GM12878 (cell line): ENCODE measurements around the gene GCFC2. TPM values are rescaled to one million over a fixed set of nuclear protein-coding genes. Genes with fewer than 3 reads are reported as not detected.

Experiments
- ATAC-seq: fragments of 200-7000 bp; cut with Tn5 transposase; 3 replicates; pipeline ENCODE4 v1.9.1; 2020; ENCODE audit warnings: mild to moderate bottlenecking, moderate library complexity
- BruUV-seq: library from RNA; stranded (reverse); fragments of 400-500 nt; replicated peaks from 2 replicates; lab custom pipeline; 2021; lab: Mats Ljungman, UMichigan
- CTCF ChIA-PET: fragments of 300-600 bp; sonication (Branson Sonifier 250); formaldehyde crosslinking; extraction: SDS; loops from one replicate; lab custom pipeline; 2021; ENCODE audit warnings: inconsistent platforms; lab: Yijun Ruan, JAX
- POLR2A ChIA-PET: fragments of 350-600 bp; formaldehyde crosslinking; extraction: SDS; loops from one replicate; lab custom pipeline; 2021; ENCODE audit warnings: inconsistent platforms; lab: Charles Lee
- RAD21 ChIA-PET: fragments of 300-600 bp; sonication (Branson Sonifier 250); formaldehyde crosslinking; loops from one replicate; lab custom pipeline; 2023; ENCODE audit warnings: antibody characterized with exemption; ENCODE audit not compliant: unreplicated experiment; lab: Charles Lee
- SMC1A ChIA-PET: fragments of 300-600 bp; sonication (Branson Sonifier 250); formaldehyde crosslinking; loops from one replicate; lab custom pipeline; 2023; ENCODE audit not compliant: unreplicated experiment, uncharacterized antibody; lab: Charles Lee
- DNase-seq: peaks from one replicate; pipeline ENCODE4 v3.0.0-alpha.2; 2011; ENCODE audit warnings: low read depth, low spot score
- FAIRE-seq: peaks from 3 replicates; lab custom pipeline; 2011; peaks lifted over from hg19 to GRCh38; lab: Jason Lieb, UNC
- H2AFZ ChIP-seq: 2 replicates; pipeline ENCODE4 v1.6.0; 2011; ENCODE audit warnings: low read depth, low read length, control low read depth; ENCODE audit not compliant: control insufficient read depth
- H3K27ac ChIP-seq: 2 replicates; pipeline ENCODE4 v1.5.1; 2011; ENCODE audit warnings: control low read depth; ENCODE audit not compliant: control insufficient read depth, insufficient read depth
- H3K27me3 ChIP-seq, 2 experiments: replicated peaks in 1 of 2; 2 replicates each; pipeline versions ENCODE4 v1.6.0 to v1.6.1; 2011; ENCODE audit warnings: low read length in 1 of 2; ENCODE audit not compliant: control insufficient read depth in 2 of 2, insufficient read depth in 2 of 2
- H3K36me3 ChIP-seq, 2 experiments: 2 replicates each; pipeline ENCODE4 v1.5.1; 2011; ENCODE audit warnings: low read length in 1 of 2; ENCODE audit not compliant: control insufficient read depth in 2 of 2, insufficient read depth in 2 of 2
- H3K4me1 ChIP-seq: 2 replicates; pipeline ENCODE4 v1.6.1; 2011; ENCODE audit warnings: mild to moderate bottlenecking, low read length, moderate library complexity, mixed read lengths; ENCODE audit not compliant: control insufficient read depth, insufficient read depth
- H3K4me2 ChIP-seq: 2 replicates; pipeline ENCODE4 v1.6.0; 2011; ENCODE audit warnings: control low read depth; ENCODE audit not compliant: control insufficient read depth, insufficient read depth
- H3K4me3 ChIP-seq: fragments of 200-600 bp; sonication (generic); 2 replicates; pipeline ENCODE4 v1.5.1; 2016
- H3K79me2 ChIP-seq: 2 replicates; pipeline ENCODE4 v1.6.0; 2011; ENCODE audit warnings: low read length; ENCODE audit not compliant: control insufficient read depth, insufficient read depth
- H3K9ac ChIP-seq: 2 replicates; pipeline ENCODE4 v1.8.0; 2011; ENCODE audit warnings: low read length, control low read depth, mixed read lengths; ENCODE audit not compliant: control insufficient read depth, insufficient read depth
- H3K9me3 ChIP-seq: replicated peaks from 3 replicates; pipeline ENCODE4 v1.5.1; 2011; ENCODE audit warnings: mild to moderate bottlenecking, low read length; ENCODE audit not compliant: control insufficient read depth, insufficient read depth
- H4K20me1 ChIP-seq: 2 replicates; pipeline ENCODE4 v1.6.0; 2011; ENCODE audit not compliant: control insufficient read depth, insufficient read depth
- BACH1 ChIP-seq: fragments of 450-650 bp; IDR thresholded peaks from 2 replicates; pipeline ENCODE4 v1.6.1; 2017; ENCODE audit warnings: mild to moderate bottlenecking, borderline replicate concordance
- BCL11A ChIP-seq: IDR thresholded peaks from 2 replicates; pipeline ENCODE4 v1.6.1; 2011; ENCODE audit warnings: low read depth, low read length
- CEBPZ ChIP-seq: fragments of 150-350 bp; IDR thresholded peaks from 2 replicates; pipeline ENCODE4 v1.6.1; 2016; ENCODE audit warnings: low read depth, low read length
- E4F1 ChIP-seq: fragments of 450-650 bp; IDR thresholded peaks from 2 replicates; pipeline ENCODE4 v1.6.1; 2018; ENCODE audit warnings: borderline replicate concordance, mild to moderate bottlenecking; ENCODE audit not compliant: partially characterized antibody
- FOS ChIP-seq: IDR thresholded peaks from 3 replicates; pipeline ENCODE4 v1.6.1; 2011; ENCODE audit warnings: borderline replicate concordance; ENCODE audit not compliant: insufficient read length; ENCODE audit errors: extremely low read depth
- HSF1 ChIP-seq: fragments of 150-350 bp; IDR thresholded peaks from 2 replicates; pipeline ENCODE4 v1.6.1; 2014; ENCODE audit warnings: mild to moderate bottlenecking, low read depth, low read length
- KDM1A ChIP-seq: fragments of 200-600 bp; sonication (generic); IDR thresholded peaks from 2 replicates; pipeline ENCODE4 v1.6.1; 2016; ENCODE audit warnings: borderline replicate concordance
- NBN ChIP-seq: fragments of 450-650 bp; IDR thresholded peaks from 2 replicates; pipeline ENCODE4 v1.6.1; 2016
- PML ChIP-seq: IDR thresholded peaks from 2 replicates; pipeline ENCODE4 v1.6.1; 2012; ENCODE audit warnings: low read length, inconsistent platforms
- RAD21 ChIP-seq: IDR thresholded peaks from 2 replicates; pipeline ENCODE4 v1.6.1; 2011; ENCODE audit warnings: mild to moderate bottlenecking, low read depth, low read length, moderate library complexity; ENCODE audit not compliant: insufficient read depth
- RUNX3 ChIP-seq: IDR thresholded peaks from 2 replicates; pipeline ENCODE4 v1.6.1; 2012; ENCODE audit warnings: low read length, inconsistent platforms
- SIN3A ChIP-seq: IDR thresholded peaks from 2 replicates; pipeline ENCODE4 v1.6.1; 2012; ENCODE audit warnings: low read depth, low read length, improper control_type of control experiment
- SREBF2 ChIP-seq: IDR thresholded peaks from 2 replicates; pipeline ENCODE4 v1.6.1; 2012; ENCODE audit warnings: mild to moderate bottlenecking, low read length
- TCF3 ChIP-seq: IDR thresholded peaks from 2 replicates; pipeline ENCODE4 v1.6.1; 2012; ENCODE audit warnings: low read depth, mild to moderate bottlenecking, low read length, borderline replicate concordance; ENCODE audit not compliant: insufficient read depth
- WGBS: methylation state at CpG from one replicate; pipeline ENCODE4 v1.1.6; 2016; ENCODE audit warnings: low lambda C conversion rate; ENCODE audit not compliant: insufficient replicate concordance, insufficient coverage; ENCODE audit errors: missing lambda C conversion rate; 5-methylcytosine and 5-hydroxymethylcytosine counted together
- in situ Hi-C: fragments of 300-500 bp; cut with MboI; formaldehyde crosslinking; loops from 9 replicates; pipeline ENCODE4 v1.14.3; 2018; ENCODE audit warnings: mixed read lengths
- intact Hi-C: fragments of 100-400 bp; cut with micrococcal nuclease; formaldehyde crosslinking; loops from one replicate; pipeline ENCODE4 v1.14.2; 2022; ENCODE audit not compliant: unreplicated experiment
- polyA plus RNA-seq, 11 experiments: library from polyadenylated mRNA; depleted of rRNA in 4 of 11; unstranded in 6 of 11; stranded (reverse) in 5 of 11; fragments of >200 nt; fragmentation: Nextera tagmentation in 4 of 11; fragmentation: Illumina TruSeq in 1 of 11; extraction: Ambion mirVana in 4 of 11; extraction: Trizol in 1 of 11; gene quantifications; 1 replicate in 1 of 11; 2 replicates in 10 of 11; pipeline versions ENCODE4 v1.2.1 to v1.2.3, GENCODE V29; 2011 to 2016; ENCODE audit warnings: inconsistent platforms in 2 of 11, missing spikeins in 2 of 11, low read depth in 1 of 11
- total RNA-seq, 4 experiments: library from RNA; depleted of rRNA in 3 of 4; stranded (reverse); fragments of >200 nt in 3 of 4; fragmentation: Illumina TruSeq in 1 of 4; extraction: Trizol in 1 of 4; gene quantifications; 2 replicates each; pipeline versions ENCODE4 v1.2.1 to v1.2.3, GENCODE V29; 2013 to 2021

Gene GCFC2
- total and polyA plus RNA-seq, 10 of the 15 experiments (the other 5 are each of a cell fraction or from before 2014, with no cell fraction given): 15.5 to 36.5 (median 27.4) TPM

- Histone ChIP-seq H3K79me2 (no peaks in the 10 kb centered on the region), H3K4me3 (no peak overlapping the region), H3K36me3 (no peaks in the 10 kb centered on the region), H3K9me3 (no peaks in the 10 kb centered on the region; the same call in 2 of the 3 replicates), H3K27me3 (peaks cover 0 to 2% of the 10 kb centered on the region in 2 experiments; a peak in 2 of 4 replicates), H3K9ac (no peak overlapping the region), H2AFZ (no peak overlapping the region), H3K4me2 (no peak overlapping the region), H3K4me1 (no peaks in the 10 kb centered on the region), H4K20me1 (no peaks in the 10 kb centered on the region), H3K27ac (no peak overlapping the region)
- BruUV-seq: no TSS peak
- SMC1A ChIA-PET: interaction anchor here (1.0 to 1.6 kb wide), 3 partner anchors 12 to 153 kb away, joined by 3 to 5 read pairs (median 4); no protein-coding TSS in a partner anchor
- RAD21 ChIA-PET: interaction anchor here (1.9 kb wide), 1 partner anchor 12 kb away, joined by 6 read pairs; no protein-coding TSS in a partner anchor
- POLR2A ChIA-PET: no interaction called here
- intact Hi-C loops (loop anchor here (10.0 kb wide), 1 partner anchor 925 kb away; no protein-coding TSS in a partner anchor), in situ Hi-C loops (no loop called here)
- WGBS: 45% methylated on average over 4 of the region's 4 CpGs
- FAIRE-seq (no peak), ATAC-seq (no peak), DNase-seq (no peak)
- CTCF ChIA-PET: interaction anchor here (0.5 to 4.2 kb wide), 7 partner anchors 8 to 712 kb away, joined by 3 to 24 read pairs (median 4); partner anchors contain the start of gene MRPL19
- TF ChIP-seq E4F1: no peak
- no peak for TF ChIP-seq PML
- no peak for TF ChIP-seq SREBF2
- TF ChIP-seq CEBPZ: no peak
- no peak for TF ChIP-seq BCL11A
- no peak for TF ChIP-seq SIN3A
- TF ChIP-seq NBN: no peak
- TF ChIP-seq HSF1: no peak
- no peak for TF ChIP-seq FOS
- TF ChIP-seq RUNX3: no peak
- TF ChIP-seq BACH1: no peak
- no peak for TF ChIP-seq TCF3
- no peak for TF ChIP-seq KDM1A
- TF ChIP-seq RAD21: no peak
Observed at GRCh38 chr2:75619956-75620740, 90.6 kb downstream of the GCFC2 start.
